ENCODE results near the gene GTF2F1. TPM values are rescaled to one million over a fixed set of nuclear protein-coding genes. Genes with fewer than 3 reads are reported as not detected.
A peak's percentile ranks its signal among the peaks of the same experiment; 100 is the strongest.

The GTF2F1 gene
- polyA plus RNA-seq, 1 of the 3 experiments (the other 2 are of a cell fraction), result 104 TPM

GRCh38 chr19:6416658-6417405, 23.9 kb upstream of the GTF2F1 start:
- Histone ChIP-seq H3K27me3 (ENCODE audit: insufficient read depth) (no peaks in the 10 kb centered on the region), H3K79me2 (ENCODE audit: insufficient read depth) (peaks cover 38% of the 10 kb centered on the region)
- WGBS (ENCODE audit: low lambda C conversion rate), result 97% methylated on average over 23 of the region's 29 CpGs

DNA sequence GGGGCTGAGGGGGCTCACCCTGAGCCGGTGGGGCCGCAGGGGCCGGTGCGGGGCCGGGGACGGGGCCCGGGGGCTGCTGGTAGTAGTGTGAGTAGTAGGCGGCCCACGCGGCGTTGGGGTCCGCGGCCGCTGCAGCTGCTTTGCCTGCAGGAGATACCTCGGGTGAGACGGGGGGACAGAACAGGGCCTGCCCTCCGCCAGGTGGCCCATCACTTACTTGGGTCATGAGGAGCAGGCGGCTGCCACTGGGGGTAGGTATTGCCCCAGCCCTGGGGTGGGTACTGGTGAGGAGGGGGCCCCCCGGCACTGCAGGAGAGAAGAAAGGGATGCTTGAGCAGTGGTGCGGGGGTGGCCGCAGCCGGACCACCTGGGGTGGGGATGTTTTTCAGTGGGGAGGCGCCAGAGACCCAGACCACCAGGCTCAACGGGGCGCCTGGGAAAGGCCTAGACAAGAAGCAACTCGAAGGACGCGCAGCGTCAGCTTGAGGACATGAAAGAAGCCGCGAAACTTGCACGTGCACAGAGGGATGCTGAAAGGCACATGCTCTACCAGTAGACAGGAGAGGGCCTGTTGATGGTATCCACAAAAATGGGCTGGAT, 22.7 kb upstream of the GTF2F1 start:
- Histone ChIP-seq H3F3A (replicated peaks; ENCODE audit: insufficient read depth) (no peaks in the 10 kb centered on the region), H3K4me1 (ENCODE audit: control insufficient read depth in 1 of 2, insufficient read depth in 2 of 2, low read depth in 1 of 2, low read length in 1 of 2) (no peaks in the 10 kb centered on the region), H3K9ac (no peak overlapping the region), H4K20me1 (ENCODE audit: insufficient read depth) (peaks cover 33% of the 10 kb centered on the region), H3K9me2 (no peaks in the 10 kb centered on the region), H3K4me2 (no peak overlapping the region), H3K4me3 (ENCODE audit: low read depth in 2 of 2, low read length in 1 of 2) (no peak overlapping the region), H3K79me2 (ENCODE audit: insufficient read depth) (peaks cover 27% of the 10 kb centered on the region), H3K9me3 (no peaks in the 10 kb centered on the region), H3K36me3 (replicated peaks in 1 of 2; ENCODE audit: control insufficient read depth in 1 of 2, insufficient read depth in 2 of 2, low read length in 1 of 2) (peaks cover 27 to 67% of the 10 kb centered on the region in 2 experiments), H2AFZ (ENCODE audit: low read depth) (no peak overlapping the region), H3K27ac (ENCODE audit: low read depth in 2 of 2, low read length in 1 of 2) (no peak overlapping the region), H3K27me3 (ENCODE audit: insufficient read depth) (no peaks in the 10 kb centered on the region)
- whole genome bisulfite sequencing (ENCODE audit: low lambda C conversion rate), result 97% methylated on average over 26 of the region's 32 CpGs
- no peak for DNase-seq
- CTCF ChIA-PET, result no interaction called here
- TF ChIP-seq NRF1 (IDR thresholded peaks at IDR 0.05; ENCODE audit: low read depth, low read length), result no peak
- no peak for TF ChIP-seq NFIC (IDR thresholded peaks at IDR 0.05; ENCODE audit: borderline replicate concordance)
- no peak for TF ChIP-seq TAF1 (IDR thresholded peaks at IDR 0.05; ENCODE audit: borderline replicate concordance, low read depth, low read length)
- TF ChIP-seq EP300 (IDR thresholded peaks at IDR 0.05; ENCODE audit: borderline replicate concordance in 1 of 2, low read depth in 1 of 2, low read length in 1 of 2), result no peak
- no peak for TF ChIP-seq RFX5 (IDR thresholded peaks at IDR 0.05; ENCODE audit: low read length)
- TF ChIP-seq TEAD4 (IDR thresholded peaks at IDR 0.05; ENCODE audit: borderline replicate concordance, insufficient read depth), result no peak
- TF ChIP-seq EZH2phosphoT487 (IDR thresholded peaks at IDR 0.05; ENCODE audit: borderline replicate concordance, low read depth), result no peak
- no peak for TF ChIP-seq RAD21 (IDR thresholded peaks at IDR 0.05; ENCODE audit: low read length)
- TF ChIP-seq, protein P1, sequence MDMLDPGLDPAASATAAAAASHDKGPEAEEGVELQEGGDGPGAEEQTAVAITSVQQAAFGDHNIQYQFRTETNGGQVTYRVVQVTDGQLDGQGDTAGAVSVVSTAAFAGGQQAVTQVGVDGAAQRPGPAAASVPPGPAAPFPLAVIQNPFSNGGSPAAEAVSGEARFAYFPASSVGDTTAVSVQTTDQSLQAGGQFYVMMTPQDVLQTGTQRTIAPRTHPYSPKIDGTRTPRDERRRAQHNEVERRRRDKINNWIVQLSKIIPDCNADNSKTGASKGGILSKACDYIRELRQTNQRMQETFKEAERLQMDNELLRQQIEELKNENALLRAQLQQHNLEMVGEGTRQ (IDR thresholded peaks at IDR 0.05; ENCODE audit: borderline replicate concordance, low read depth, low read length), result no peak
- TF ChIP-seq YY1 (IDR thresholded peaks at IDR 0.05; ENCODE audit: low read depth), result no peak
- no peak for TF ChIP-seq RXRA (IDR thresholded peaks at IDR 0.05; ENCODE audit: borderline replicate concordance, low read depth)
- POLR2A ChIA-PET, result no interaction called here

More at GRCh38 chr19:6416658-6417405, 23.9 kb upstream of the GTF2F1 start:
- Histone ChIP-seq H3K9me2 (no peaks in the 10 kb centered on the region), H3K36me3 (replicated peaks in 1 of 2; ENCODE audit: control insufficient read depth in 1 of 2, insufficient read depth in 2 of 2, low read length in 1 of 2) (peaks cover 27 to 77% of the 10 kb centered on the region in 2 experiments), H3K4me2 (no peak overlapping the region), H4K20me1 (ENCODE audit: insufficient read depth) (peaks cover 44% of the 10 kb centered on the region), H3K9me3 (no peaks in the 10 kb centered on the region), H3K4me1 (ENCODE audit: control insufficient read depth in 1 of 2, insufficient read depth in 2 of 2, low read depth in 1 of 2, low read length in 1 of 2) (no peaks in the 10 kb centered on the region; a peak in 1 of 4 replicates), H3F3A (replicated peaks; ENCODE audit: insufficient read depth) (no peaks in the 10 kb centered on the region), H3K4me3 (ENCODE audit: low read depth in 2 of 2, low read length in 1 of 2) (no peak overlapping the region), H3K9ac (no peak overlapping the region), H3K27ac (ENCODE audit: low read depth in 2 of 2, low read length in 1 of 2) (no peak overlapping the region; a peak in 1 of 4 replicates), H2AFZ (ENCODE audit: low read depth) (no peak overlapping the region)
- TF ChIP-seq RFX5 (IDR thresholded peaks at IDR 0.05; ENCODE audit: low read length), result no peak
- no peak for TF ChIP-seq SMC3 (IDR thresholded peaks at IDR 0.05; ENCODE audit: low read depth, low read length)
- TF ChIP-seq RCOR1 (IDR thresholded peaks at IDR 0.05; ENCODE audit: low read length), result no peak
- TF ChIP-seq, protein P1 (IDR thresholded peaks at IDR 0.05; ENCODE audit: borderline replicate concordance, low read depth, low read length), result no peak
- TF ChIP-seq, protein P2, sequence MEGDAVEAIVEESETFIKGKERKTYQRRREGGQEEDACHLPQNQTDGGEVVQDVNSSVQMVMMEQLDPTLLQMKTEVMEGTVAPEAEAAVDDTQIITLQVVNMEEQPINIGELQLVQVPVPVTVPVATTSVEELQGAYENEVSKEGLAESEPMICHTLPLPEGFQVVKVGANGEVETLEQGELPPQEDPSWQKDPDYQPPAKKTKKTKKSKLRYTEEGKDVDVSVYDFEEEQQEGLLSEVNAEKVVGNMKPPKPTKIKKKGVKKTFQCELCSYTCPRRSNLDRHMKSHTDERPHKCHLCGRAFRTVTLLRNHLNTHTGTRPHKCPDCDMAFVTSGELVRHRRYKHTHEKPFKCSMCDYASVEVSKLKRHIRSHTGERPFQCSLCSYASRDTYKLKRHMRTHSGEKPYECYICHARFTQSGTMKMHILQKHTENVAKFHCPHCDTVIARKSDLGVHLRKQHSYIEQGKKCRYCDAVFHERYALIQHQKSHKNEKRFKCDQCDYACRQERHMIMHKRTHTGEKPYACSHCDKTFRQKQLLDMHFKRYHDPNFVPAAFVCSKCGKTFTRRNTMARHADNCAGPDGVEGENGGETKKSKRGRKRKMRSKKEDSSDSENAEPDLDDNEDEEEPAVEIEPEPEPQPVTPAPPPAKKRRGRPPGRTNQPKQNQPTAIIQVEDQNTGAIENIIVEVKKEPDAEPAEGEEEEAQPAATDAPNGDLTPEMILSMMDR (IDR thresholded peaks at IDR 0.05), result no peak
- TF ChIP-seq FOXJ3 (CRISPR knock-in tag; IDR thresholded peaks at IDR 0.05), result no peak
- TF ChIP-seq FOSL2 (IDR thresholded peaks at IDR 0.05; ENCODE audit: borderline replicate concordance, low read depth), result no peak
- no peak for TF ChIP-seq GABPA (IDR thresholded peaks at IDR 0.05; ENCODE audit: low read depth)
- no peak for TF ChIP-seq TCF12 (IDR thresholded peaks at IDR 0.05)
- no peak for TF ChIP-seq NRF1 (IDR thresholded peaks at IDR 0.05; ENCODE audit: low read depth, low read length)
- TF ChIP-seq NFIC (IDR thresholded peaks at IDR 0.05; ENCODE audit: borderline replicate concordance), result no peak
- POLR2A ChIA-PET, result no interaction called here
- CTCF ChIA-PET, result interaction anchor here (0.6 to 1.1 kb wide), 2 partner anchors 24 to 321 kb away, joined by 3 read pairs; partner anchors contain the start of gene GTF2F1
- peak; percentile 18 for DNase-seq
